GM19328 (cell line): ENCODE results near the gene MTFR1L.

Experiments used
- ATAC-seq: cut with Tn5 transposase; IDR thresholded peaks from one replicate; pipeline ENCODE4 v1.9.1; 2021; ENCODE audit warnings: mild to moderate bottlenecking, moderate library complexity; ENCODE audit not compliant: unreplicated experiment

Gene MTFR1L

GRCh38 chr1:25787760-25788166 lies 32.0 kb upstream of the MTFR1L start:
- no peak for ATAC-seq

- ATAC-seq: no peak
Measured at GRCh38 chr1:25790472-25790871, 29.3 kb upstream of the MTFR1L start.

GRCh38 chr1:25792115-25792514 lies 27.6 kb upstream of the MTFR1L start:
- no peak for ATAC-seq

- no peak for ATAC-seq
Measured at GRCh38 chr1:25793585-25794170, 26.1 kb upstream of the MTFR1L start.

- ATAC-seq: no peak
Measured at GRCh38 chr1:25794325-25794724, 25.4 kb upstream of the MTFR1L start.

GRCh38 chr1:25795211-25795610 lies 24.5 kb upstream of the MTFR1L start:
- no peak for ATAC-seq

- no peak for ATAC-seq
Measured at GRCh38 chr1:25795946-25796810, 23.6 kb upstream of the MTFR1L start.

- no peak for ATAC-seq
Measured at GRCh38 chr1:25796811-25797458, 22.8 kb upstream of the MTFR1L start.

GRCh38 chr1:25797939-25798338 lies 21.8 kb upstream of the MTFR1L start:
- no peak for ATAC-seq

GRCh38 chr1:25798666-25799351 lies 20.9 kb upstream of the MTFR1L start:
- ATAC-seq: no peak

GRCh38 chr1:25799352-25799934 lies 20.3 kb upstream of the MTFR1L start:
- ATAC-seq: no peak

- no peak for ATAC-seq
Measured at GRCh38 chr1:25799935-25800702, 19.6 kb upstream of the MTFR1L start, which contains the start of gene SELENON. TSS of gene SELENON (plus strand) at chr1:25800193. CDS start at chr1:25800231, 38 bp downstream.

- no peak for ATAC-seq
Measured at GRCh38 chr1:25800703-25801377, 18.9 kb upstream of the MTFR1L start.

GRCh38 chr1:25802915-25803314 lies 16.8 kb upstream of the MTFR1L start:
- no peak for ATAC-seq

- ATAC-seq: no peak
Measured at GRCh38 chr1:25803368-25803767, 16.4 kb upstream of the MTFR1L start.

GRCh38 chr1:25804244-25804963 lies 15.3 kb upstream of the MTFR1L start:
- no peak for ATAC-seq

GRCh38 chr1:25804964-25805862 lies 14.5 kb upstream of the MTFR1L start:
- no peak for ATAC-seq

GRCh38 chr1:25805863-25806225 lies 13.9 kb upstream of the MTFR1L start:
- no peak for ATAC-seq
